Gastroesophageal sphincter (tissue), 4 donors: ENCODE measurements around the gene LFNG. TPM values are rescaled to one million over a fixed set of nuclear protein-coding genes. Genes with fewer than 3 reads are reported as not detected.

Experiments
- ATAC-seq: fragments of 150-250 bp; one replicate; pipeline ENCODE4 v1.9.1; 2016; ENCODE audit warnings: mild to moderate bottlenecking, moderate library complexity
- H3K27ac ChIP-seq, 4 donors: fragments of 200-600 bp; sonication (generic) in 3 of 4; 1 replicate in 3 of 4; 2 replicates in 1 of 4; pipeline ENCODE4 v1.5.1; 2016 to 2019
- H3K27me3 ChIP-seq: fragments of 200-600 bp; sonication (generic); one replicate; pipeline ENCODE4 v1.5.1; 2019
- H3K36me3 ChIP-seq, 2 donors: fragments of 200-600 bp; sonication (generic); one replicate each; pipeline ENCODE4 v1.5.1; 2019; ENCODE audit warnings: control low read depth in 1 of 2
- H3K4me1 ChIP-seq, 3 donors: fragments of 200-600 bp; sonication (generic); 1 replicate in 2 of 3; 2 replicates in 1 of 3; pipeline ENCODE4 v1.5.1; 2016 to 2019; ENCODE audit warnings: control low read depth in 2 of 3
- H3K4me3 ChIP-seq, 2 donors: fragments of 200-600 bp; sonication (generic); one replicate each; pipeline ENCODE4 v1.5.1; 2019; ENCODE audit warnings: mild to moderate bottlenecking in 1 of 2, moderate library complexity in 1 of 2
- H3K9me3 ChIP-seq, 3 donors: fragments of 200-600 bp; sonication (generic); one replicate each; pipeline ENCODE4 v1.5.1; 2017 to 2019; ENCODE audit warnings: control low read depth in 2 of 3
- EP300 ChIP-seq: sonication (generic); formaldehyde crosslinking; IDR thresholded peaks from one replicate; pipeline ENCODE4 v1.6.1; 2017; ENCODE audit warnings: antibody characterized with exemption, mild to moderate bottlenecking
- POLR2A ChIP-seq, 2 donors: fragments of 450-650 bp; IDR thresholded peaks; one replicate each; pipeline ENCODE4 v1.6.1; 2017; ENCODE audit warnings: antibody characterized with exemption in 2 of 2, mild to moderate bottlenecking in 2 of 2, moderate library complexity in 1 of 2
- POLR2AphosphoS5 ChIP-seq: sonication (generic); formaldehyde crosslinking; IDR thresholded peaks from one replicate; pipeline ENCODE4 v1.6.1; 2017; ENCODE audit warnings: antibody characterized with exemption
- WGBS, 2 donors: methylation state at CpG; one replicate each; pipeline ENCODE4 v1.1.5; 2018; ENCODE audit warnings: low coverage in 1 of 2; 5-methylcytosine and 5-hydroxymethylcytosine counted together
- total RNA-seq, 4 donors: library from RNA; depleted of rRNA; stranded (reverse); fragments of >200 nt; gene quantifications; one replicate each; pipeline ENCODE4 v1.1.0, GENCODE V29; 2016
- TF ChIP-seq, protein P1 (sequence below), 4 experiments: fragments of 200-600 bp in 2 of 4; fragments of 450-650 bp in 2 of 4; sonication (generic) in 1 of 4; IDR thresholded peaks; one replicate each; pipeline ENCODE4 v1.5.1; 2017 to 2019; ENCODE audit warnings: antibody characterized with exemption in 4 of 4, mild to moderate bottlenecking in 2 of 4, moderate library complexity in 2 of 4

The LFNG gene
- total RNA-seq, 4 donors from 2014 or later, result 4.4 to 9.8 (median 8.4) TPM

DNA sequence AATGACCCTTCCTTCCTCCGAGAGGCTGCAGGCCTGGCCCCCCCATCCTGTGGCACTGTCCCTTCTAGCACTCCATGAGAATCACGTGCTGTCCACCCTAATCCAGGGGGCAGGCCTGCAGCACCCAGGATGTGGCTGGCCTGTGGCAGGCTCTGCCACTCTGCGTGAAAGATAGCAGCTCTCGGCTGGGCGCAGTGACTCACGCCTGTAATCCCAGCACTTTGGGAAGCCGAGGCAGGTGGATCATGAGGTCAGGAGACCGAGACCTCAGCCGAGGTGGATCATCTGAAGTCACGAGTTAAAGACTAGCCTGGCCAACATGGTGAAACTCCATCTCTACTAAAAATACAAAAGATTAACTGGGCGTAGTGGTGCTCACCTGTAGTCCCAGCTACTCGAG, 18.9 kb upstream of the LFNG start:
- Histone ChIP-seq H3K4me1 (peaks cover 0 to 21% (median 0%) of the 10 kb centered on the region in 3 donors), H3K36me3 (no peaks in the 10 kb centered on the region), H3K27me3 (peaks cover 64% of the 10 kb centered on the region), H3K27ac (no peak overlapping the region), H3K4me3 (no peak overlapping the region), H3K9me3 (no peaks in the 10 kb centered on the region)
- TF ChIP-seq, protein P1, sequence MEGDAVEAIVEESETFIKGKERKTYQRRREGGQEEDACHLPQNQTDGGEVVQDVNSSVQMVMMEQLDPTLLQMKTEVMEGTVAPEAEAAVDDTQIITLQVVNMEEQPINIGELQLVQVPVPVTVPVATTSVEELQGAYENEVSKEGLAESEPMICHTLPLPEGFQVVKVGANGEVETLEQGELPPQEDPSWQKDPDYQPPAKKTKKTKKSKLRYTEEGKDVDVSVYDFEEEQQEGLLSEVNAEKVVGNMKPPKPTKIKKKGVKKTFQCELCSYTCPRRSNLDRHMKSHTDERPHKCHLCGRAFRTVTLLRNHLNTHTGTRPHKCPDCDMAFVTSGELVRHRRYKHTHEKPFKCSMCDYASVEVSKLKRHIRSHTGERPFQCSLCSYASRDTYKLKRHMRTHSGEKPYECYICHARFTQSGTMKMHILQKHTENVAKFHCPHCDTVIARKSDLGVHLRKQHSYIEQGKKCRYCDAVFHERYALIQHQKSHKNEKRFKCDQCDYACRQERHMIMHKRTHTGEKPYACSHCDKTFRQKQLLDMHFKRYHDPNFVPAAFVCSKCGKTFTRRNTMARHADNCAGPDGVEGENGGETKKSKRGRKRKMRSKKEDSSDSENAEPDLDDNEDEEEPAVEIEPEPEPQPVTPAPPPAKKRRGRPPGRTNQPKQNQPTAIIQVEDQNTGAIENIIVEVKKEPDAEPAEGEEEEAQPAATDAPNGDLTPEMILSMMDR (IDR thresholded peaks at IDR 0.05), result no peak
- TF ChIP-seq POLR2A (IDR thresholded peaks at IDR 0.05), result no peak
- no peak for TF ChIP-seq EP300
- no peak for TF ChIP-seq POLR2AphosphoS5
- ATAC-seq, result no peak
- WGBS, 2 donors, result 100% methylated on average over 1 of the region's 12 CpGs

- TF ChIP-seq, protein P1 (IDR thresholded peaks at IDR 0.05), result no peak
- TF ChIP-seq POLR2A (IDR thresholded peaks at IDR 0.05), result no peak
- no peak for TF ChIP-seq EP300
- no peak for TF ChIP-seq POLR2AphosphoS5
- ATAC-seq, result no peak
- Histone ChIP-seq H3K4me3 (no peak overlapping the region), H3K9me3 (no peaks in the 10 kb centered on the region), H3K27me3 (peaks cover 50% of the 10 kb centered on the region), H3K36me3 (no peaks in the 10 kb centered on the region), H3K4me1 (peaks cover 0 to 21% (median 0%) of the 10 kb centered on the region in 3 donors), H3K27ac (no peak overlapping the region)
- 67% methylated on average over 2 of the region's 9 CpGs; no CpG with 5 or more reads in 1 of the 2 donors for WGBS, 2 donors
Measured at GRCh38 chr7:2501947-2502646, 17.5 kb upstream of the LFNG start.

GRCh38 chr7:2502647-2502966, 17.0 kb upstream of the LFNG start:
- ATAC-seq, result no peak
- no peak overlapping the region for H3K4me3 ChIP-seq
- peaks cover 45% of the 10 kb centered on the region for H3K27me3 ChIP-seq
- H3K27ac ChIP-seq, result no peak overlapping the region
- H3K36me3 ChIP-seq, result no peaks in the 10 kb centered on the region
- peaks cover 0 to 22% (median 0%) of the 10 kb centered on the region in 3 donors for H3K4me1 ChIP-seq
- WGBS, 2 donors, result 20% methylated on average over 1 of the region's 13 CpGs; no CpG with 5 or more reads in 1 of the 2 donors
- no peaks in the 10 kb centered on the region for H3K9me3 ChIP-seq
- TF ChIP-seq, protein P1 (IDR thresholded peaks at IDR 0.05), result no peak
- no peak for TF ChIP-seq EP300
- TF ChIP-seq POLR2AphosphoS5, result no peak
- TF ChIP-seq POLR2A (IDR thresholded peaks at IDR 0.05), result no peak

DNA sequence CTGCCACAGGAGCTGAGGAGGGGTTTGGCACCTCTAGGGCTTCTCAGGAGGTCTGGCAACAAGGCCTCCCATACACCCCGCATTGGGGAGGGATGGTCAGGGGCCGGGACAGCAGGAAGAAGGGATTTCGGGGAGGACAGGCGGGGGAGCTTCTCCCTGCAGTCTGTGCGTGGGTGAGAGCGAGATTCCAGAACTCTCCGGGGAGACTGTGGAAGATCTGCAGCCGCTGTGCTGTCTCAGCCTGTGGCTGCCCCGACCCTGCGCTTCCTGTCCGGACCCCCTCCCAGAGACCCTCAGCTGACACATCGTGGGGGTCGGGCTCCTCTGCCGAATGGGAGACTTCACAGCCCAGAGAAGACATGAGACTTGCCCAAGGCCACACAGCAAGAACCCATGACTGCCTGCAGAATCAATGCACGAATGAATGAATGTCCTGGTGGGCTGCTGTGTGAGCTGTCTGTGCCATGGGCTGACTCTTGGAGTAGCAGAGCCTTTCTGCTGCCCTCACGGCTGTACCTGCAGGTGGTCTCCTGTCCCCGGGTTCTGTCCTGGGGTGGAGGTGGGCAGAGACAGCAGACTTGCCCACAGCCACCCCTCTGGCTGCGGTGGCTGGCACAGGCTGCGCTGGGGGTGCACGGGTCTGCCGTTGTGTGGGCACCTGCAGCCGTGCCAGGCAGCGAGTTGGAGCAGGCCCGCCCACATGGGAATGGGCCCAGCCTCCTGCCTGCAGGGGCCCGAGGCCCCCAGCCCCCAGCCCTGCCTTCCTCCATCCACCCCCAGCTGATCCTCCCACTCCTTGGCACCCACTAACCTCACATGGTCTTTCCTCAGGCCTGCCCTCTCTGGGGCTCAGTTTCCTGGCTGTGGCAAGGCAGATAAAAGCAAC, 16.3 kb upstream of the LFNG start:
- Histone ChIP-seq H3K4me3 (no peak overlapping the region), H3K4me1 (peaks cover 0 to 22% (median 0%) of the 10 kb centered on the region in 3 donors), H3K36me3 (no peaks in the 10 kb centered on the region), H3K27me3 (peaks cover 38% of the 10 kb centered on the region), H3K9me3 (no peaks in the 10 kb centered on the region), H3K27ac (no peak overlapping the region)
- WGBS, 2 donors, result 30 to 53% methylated on average over 2 to 3 of the region's 25 CpGs
- no peak for ATAC-seq
- TF ChIP-seq POLR2AphosphoS5, result no peak

GRCh38 chr7:2504128-2504888, 15.3 kb upstream of the LFNG start:
- Histone ChIP-seq H3K4me3 (no peak overlapping the region), H3K9me3 (no peaks in the 10 kb centered on the region), H3K27me3 (peaks cover 29% of the 10 kb centered on the region), H3K4me1 (peaks cover 0 to 28% (median 4%) of the 10 kb centered on the region in 3 donors), H3K36me3 (no peaks in the 10 kb centered on the region), H3K27ac (no peak overlapping the region)
- WGBS, 2 donors, result 97 to 100% methylated on average over 4 to 5 of the region's 21 CpGs
- no peak for ATAC-seq
- TF ChIP-seq POLR2A (IDR thresholded peaks at IDR 0.05) (no peak), POLR2AphosphoS5 (no peak), EP300 (no peak)
- TF ChIP-seq, protein P1 (IDR thresholded peaks at IDR 0.05), result no peak
